Tibial artery (tissue), 4 donors: ENCODE measurements around the gene RHEB.

Experiments used
- DNase-seq, 2 donors: peaks; one replicate each; pipeline ENCODE4 v3.0.0-alpha.2; 2019
- H3K27ac ChIP-seq, 2 donors: fragments of 200-600 bp; sonication (generic) in 1 of 2; 1 replicate in 1 of 2; 2 replicates in 1 of 2; pipeline ENCODE4 v1.5.1; 2018 to 2019; ENCODE audit warnings: mild to moderate bottlenecking in 1 of 2
- H3K27me3 ChIP-seq, 2 donors: fragments of 200-600 bp; sonication (generic) in 1 of 2; one replicate each; pipeline versions ENCODE4 v1.5.1 to v1.6.0; 2016 to 2019
- H3K36me3 ChIP-seq, 3 donors: fragments of 200-600 bp; sonication (generic) in 2 of 3; one replicate each; pipeline ENCODE4 v1.5.1; 2016 to 2019; ENCODE audit warnings: mild to moderate bottlenecking in 2 of 3
- H3K4me1 ChIP-seq, 4 donors: fragments of 200-600 bp; sonication (generic) in 2 of 4; 1 replicate in 3 of 4; 2 replicates in 1 of 4; pipeline ENCODE4 v1.5.1; 2016 to 2019
- H3K4me3 ChIP-seq, 2 donors: fragments of 200-600 bp; sonication (generic) in 1 of 2; 1 replicate in 1 of 2; 2 replicates in 1 of 2; pipeline ENCODE4 v1.5.1; 2018 to 2019; ENCODE audit warnings: mild to moderate bottlenecking in 2 of 2
- H3K9me3 ChIP-seq, 3 donors: fragments of 200-600 bp; sonication (generic) in 1 of 3; one replicate each; pipeline ENCODE4 v1.5.1; 2016 to 2019
- intact Hi-C: fragments of 100-400 bp; cut with DNase I; formaldehyde crosslinking; loops from one replicate; pipeline ENCODE4 v1.15.0; 2023; ENCODE audit warnings: low total_unique reads
- TF ChIP-seq, protein P1 (sequence below), 2 experiments: fragments of 200-600 bp in 1 of 2; fragments of 450-650 bp in 1 of 2; IDR thresholded peaks; one replicate each; pipeline ENCODE4 v1.5.1; 2017 to 2019; ENCODE audit warnings: antibody characterized with exemption in 2 of 2, mild to moderate bottlenecking in 1 of 2, moderate library complexity in 1 of 2

The RHEB gene

GRCh38 chr7:151447312-151447711 is 72.4 kb downstream of the RHEB start:
- DNase-seq = peak in 1 of 2 donors; percentile 59
- intact Hi-C loops = loop anchor here (2.0 to 5.0 kb wide), 2 partner anchors 79 to 140 kb away; no protein-coding TSS in a partner anchor

DNA sequence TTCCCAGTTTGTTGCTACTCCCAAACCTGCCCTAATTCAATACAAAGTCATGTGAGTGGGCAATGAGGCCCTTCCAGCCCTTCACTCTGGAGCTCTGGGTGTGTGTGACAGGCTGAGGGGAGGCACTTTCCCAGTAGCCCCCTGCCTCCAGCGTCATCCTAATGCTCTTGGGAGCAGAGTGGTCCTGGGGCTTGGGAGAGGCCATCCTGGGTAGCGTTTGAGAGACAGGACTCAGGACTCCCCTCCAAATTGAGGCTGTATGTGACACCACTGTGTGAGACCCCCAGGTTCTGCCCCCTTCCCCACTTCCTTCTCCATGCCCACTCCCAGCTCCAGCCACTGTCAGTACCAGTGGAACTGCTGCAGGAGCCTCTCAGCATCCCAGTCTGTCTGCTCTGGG is 73.3 kb downstream of the RHEB start:
- Histone ChIP-seq H3K9me3 (no peaks in the 10 kb centered on the region), H3K4me1 (peaks cover 0 to 20% (median 13%) of the 10 kb centered on the region in 4 donors), H3K27me3 (no peaks in the 10 kb centered on the region), H3K36me3 (no peaks in the 10 kb centered on the region), H3K4me3 (no peak overlapping the region), H3K27ac (no peak overlapping the region)
- intact Hi-C loops = loop anchor here (2.0 to 5.0 kb wide), 2 partner anchors 78 to 139 kb away; no protein-coding TSS in a partner anchor
- TF ChIP-seq, protein P1, sequence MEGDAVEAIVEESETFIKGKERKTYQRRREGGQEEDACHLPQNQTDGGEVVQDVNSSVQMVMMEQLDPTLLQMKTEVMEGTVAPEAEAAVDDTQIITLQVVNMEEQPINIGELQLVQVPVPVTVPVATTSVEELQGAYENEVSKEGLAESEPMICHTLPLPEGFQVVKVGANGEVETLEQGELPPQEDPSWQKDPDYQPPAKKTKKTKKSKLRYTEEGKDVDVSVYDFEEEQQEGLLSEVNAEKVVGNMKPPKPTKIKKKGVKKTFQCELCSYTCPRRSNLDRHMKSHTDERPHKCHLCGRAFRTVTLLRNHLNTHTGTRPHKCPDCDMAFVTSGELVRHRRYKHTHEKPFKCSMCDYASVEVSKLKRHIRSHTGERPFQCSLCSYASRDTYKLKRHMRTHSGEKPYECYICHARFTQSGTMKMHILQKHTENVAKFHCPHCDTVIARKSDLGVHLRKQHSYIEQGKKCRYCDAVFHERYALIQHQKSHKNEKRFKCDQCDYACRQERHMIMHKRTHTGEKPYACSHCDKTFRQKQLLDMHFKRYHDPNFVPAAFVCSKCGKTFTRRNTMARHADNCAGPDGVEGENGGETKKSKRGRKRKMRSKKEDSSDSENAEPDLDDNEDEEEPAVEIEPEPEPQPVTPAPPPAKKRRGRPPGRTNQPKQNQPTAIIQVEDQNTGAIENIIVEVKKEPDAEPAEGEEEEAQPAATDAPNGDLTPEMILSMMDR (IDR thresholded peaks at IDR 0.05) = no peak
- DNase-seq = peak in 1 of 2 donors; percentile 49

More at GRCh38 chr7:151447312-151447711, 72.4 kb downstream of the RHEB start:
- TF ChIP-seq, protein P1 (IDR thresholded peaks at IDR 0.05) = no peak
- Histone ChIP-seq H3K27me3 (no peaks in the 10 kb centered on the region), H3K27ac (no peak overlapping the region), H3K4me3 (no peak overlapping the region), H3K4me1 (peaks cover 0 to 11% (median 5%) of the 10 kb centered on the region in 4 donors), H3K36me3 (no peaks in the 10 kb centered on the region), H3K9me3 (no peaks in the 10 kb centered on the region)

DNA sequence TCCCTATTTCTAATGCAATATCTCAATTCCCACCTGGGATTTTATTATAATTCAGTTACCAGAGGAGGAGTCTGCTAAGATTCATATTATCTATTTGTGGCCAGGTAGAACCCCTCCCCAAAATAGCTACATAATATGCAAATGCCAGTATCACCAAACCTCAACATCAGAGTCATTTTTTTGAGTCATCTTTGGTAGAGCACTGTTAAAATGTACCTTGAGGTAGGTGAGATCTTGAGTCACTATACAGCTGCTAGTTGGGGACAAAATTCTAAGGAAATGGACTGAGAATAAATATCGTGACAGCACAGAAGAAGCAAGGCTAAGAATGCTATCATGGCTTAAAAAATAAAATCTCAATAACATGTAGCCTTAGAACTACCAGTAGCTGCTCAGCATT is 75.1 kb downstream of the RHEB start:
- no peak for DNase-seq
- no peak overlapping the region for H3K4me3 ChIP-seq
- H3K4me1 ChIP-seq = peaks cover 0 to 38% (median 31%) of the 10 kb centered on the region in 4 donors
- H3K9me3 ChIP-seq = no peaks in the 10 kb centered on the region
- H3K36me3 ChIP-seq = no peaks in the 10 kb centered on the region
- TF ChIP-seq, protein P1 (IDR thresholded peaks at IDR 0.05) = no peak
- no peaks in the 10 kb centered on the region for H3K27me3 ChIP-seq
- H3K27ac ChIP-seq = no peak overlapping the region
- intact Hi-C loops = loop anchor here (5.0 kb wide), 1 partner anchor 137 kb away; no protein-coding TSS in a partner anchor

- H3K9me3 ChIP-seq = no peaks in the 10 kb centered on the region
- no peak for DNase-seq
- H3K27ac ChIP-seq = peak overlapping the region in 1 of 2 donors; percentile 5
- intact Hi-C loops = no loop called here
- peaks cover 0 to 42% (median 31%) of the 10 kb centered on the region in 4 donors for H3K4me1 ChIP-seq
- H3K36me3 ChIP-seq = no peaks in the 10 kb centered on the region
- H3K27me3 ChIP-seq = no peaks in the 10 kb centered on the region
- TF ChIP-seq, protein P1 (IDR thresholded peaks at IDR 0.05) = no peak
- H3K4me3 ChIP-seq = no peak overlapping the region
Measured at GRCh38 chr7:151442776-151443496, 76.8 kb downstream of the RHEB start.

DNA sequence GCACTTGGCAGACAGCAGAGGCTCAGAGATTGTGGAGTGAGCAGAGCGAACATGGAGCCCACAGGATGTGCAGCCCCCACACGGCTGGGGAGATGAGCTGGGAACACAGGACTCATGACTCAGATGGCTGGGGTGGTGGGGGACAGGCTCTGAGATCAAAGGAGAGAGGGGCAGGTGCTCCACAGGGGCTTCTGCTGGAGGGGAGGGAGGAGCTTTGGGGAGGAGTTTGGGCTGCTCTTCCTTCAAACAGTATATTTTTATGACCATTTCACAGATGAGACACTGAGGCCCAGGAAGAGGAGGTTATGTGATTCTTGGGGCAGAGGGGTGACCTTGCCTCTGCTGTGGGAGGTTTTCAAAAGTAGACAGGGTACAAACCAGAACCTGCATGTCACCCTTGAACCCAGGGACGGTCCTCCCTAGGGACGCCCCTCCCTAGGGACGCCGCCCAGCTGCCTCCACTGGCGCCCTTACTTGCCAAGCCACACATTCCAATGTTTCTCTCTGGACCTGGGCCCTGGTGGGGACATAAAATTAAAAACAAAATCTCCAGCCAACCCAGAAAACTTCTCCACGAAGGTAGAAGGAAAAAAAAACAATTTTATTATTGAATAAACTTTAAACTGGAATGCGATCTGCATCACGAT is 78.8 kb downstream of the RHEB start:
- TF ChIP-seq, protein P1 (IDR thresholded peaks at IDR 0.05) = no peak
- Histone ChIP-seq H3K4me3 (peak overlapping the region in 1 of 2 donors; percentile 13), H3K9me3 (no peaks in the 10 kb centered on the region), H3K4me1 (peaks cover 0 to 60% (median 49%) of the 10 kb centered on the region in 4 donors), H3K36me3 (no peaks in the 10 kb centered on the region), H3K27ac (peak overlapping the region; percentile 83 to 88), H3K27me3 (no peaks in the 10 kb centered on the region)
- intact Hi-C loops = loop anchor here (2.0 kb wide), 1 partner anchor 14 kb away; no protein-coding TSS in a partner anchor
- DNase-seq = peak in 1 of 2 donors; percentile 71
